ENCODE data around the gene ICE2. TPM values are rescaled to one million over a fixed set of nuclear protein-coding genes. Genes with fewer than 3 reads are reported as not detected.

ICE2 gene
- total RNA-seq, 4 donors from 2014 or later, result 5.8 to 19.0 (median 14.3) TPM

DNA sequence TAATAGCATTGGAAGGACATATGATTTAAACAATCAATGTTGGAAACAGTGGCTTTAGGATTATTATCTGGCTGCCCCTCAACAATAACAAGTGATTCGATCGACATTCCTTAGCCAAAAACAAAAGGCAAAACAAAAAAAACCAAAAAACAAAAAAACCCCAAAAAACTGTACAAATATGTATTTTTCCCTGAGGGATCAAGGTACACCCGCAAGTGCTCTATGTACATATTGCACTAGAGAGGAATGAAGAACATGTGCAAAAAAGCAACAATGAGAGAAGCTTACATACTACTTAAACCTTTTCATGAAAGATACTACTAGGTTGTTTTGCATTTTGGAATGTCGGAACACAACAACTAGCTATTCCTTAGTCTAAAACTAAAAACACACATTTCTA, 14.2 kb upstream of the ICE2 start:
- Histone ChIP-seq H3K36me3 (peaks cover 0 to 35% of the 10 kb centered on the region in 2 donors), H3K9me3 (no peaks in the 10 kb centered on the region), H3K4me1 (no peaks in the 10 kb centered on the region), H3K4me3 (no peak overlapping the region), H3K27me3 (no peaks in the 10 kb centered on the region), H3K27ac (no peak overlapping the region)
- in situ Hi-C loops (cut with MboI; ENCODE audit: low sequenced_read_pairs in 4 of 4), result loop anchor here in 1 of 4 donors (25.0 kb wide), 1 partner anchor 1344 kb away; no protein-coding TSS in a partner anchor
- no peak for TF ChIP-seq POLR2A (IDR thresholded peaks at IDR 0.05)
- TF ChIP-seq, protein P1, sequence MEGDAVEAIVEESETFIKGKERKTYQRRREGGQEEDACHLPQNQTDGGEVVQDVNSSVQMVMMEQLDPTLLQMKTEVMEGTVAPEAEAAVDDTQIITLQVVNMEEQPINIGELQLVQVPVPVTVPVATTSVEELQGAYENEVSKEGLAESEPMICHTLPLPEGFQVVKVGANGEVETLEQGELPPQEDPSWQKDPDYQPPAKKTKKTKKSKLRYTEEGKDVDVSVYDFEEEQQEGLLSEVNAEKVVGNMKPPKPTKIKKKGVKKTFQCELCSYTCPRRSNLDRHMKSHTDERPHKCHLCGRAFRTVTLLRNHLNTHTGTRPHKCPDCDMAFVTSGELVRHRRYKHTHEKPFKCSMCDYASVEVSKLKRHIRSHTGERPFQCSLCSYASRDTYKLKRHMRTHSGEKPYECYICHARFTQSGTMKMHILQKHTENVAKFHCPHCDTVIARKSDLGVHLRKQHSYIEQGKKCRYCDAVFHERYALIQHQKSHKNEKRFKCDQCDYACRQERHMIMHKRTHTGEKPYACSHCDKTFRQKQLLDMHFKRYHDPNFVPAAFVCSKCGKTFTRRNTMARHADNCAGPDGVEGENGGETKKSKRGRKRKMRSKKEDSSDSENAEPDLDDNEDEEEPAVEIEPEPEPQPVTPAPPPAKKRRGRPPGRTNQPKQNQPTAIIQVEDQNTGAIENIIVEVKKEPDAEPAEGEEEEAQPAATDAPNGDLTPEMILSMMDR (IDR thresholded peaks at IDR 0.05 in 4 of 5, conservative IDR thresholded peaks at IDR 0.05 in 1 of 5), result no peak
- DNase-seq, result no peak
- ATAC-seq, result no peak
- intact Hi-C loops (cut with DNase I; ENCODE audit: low total_unique reads), result no loop called here

DNA sequence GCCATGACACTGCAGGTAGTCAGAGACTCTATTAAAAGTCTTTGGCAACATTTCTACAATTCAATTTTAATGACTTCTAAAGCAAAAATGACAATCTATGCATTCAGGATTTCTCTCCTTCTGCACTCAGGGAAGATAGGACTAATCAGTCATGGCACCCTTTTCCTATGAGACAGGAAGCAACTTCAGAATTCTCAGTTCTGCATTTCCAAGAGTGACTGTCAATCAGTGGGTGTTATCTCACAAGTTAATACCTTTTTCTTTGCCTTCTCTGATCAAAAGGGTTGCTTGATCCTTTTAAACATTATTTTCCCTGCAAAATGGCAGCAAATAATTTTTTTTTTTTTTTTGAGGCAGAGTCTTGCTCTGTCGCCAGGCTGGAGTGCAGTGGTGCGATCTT, 7.8 kb upstream of the ICE2 start:
- ATAC-seq, result no peak
- in situ Hi-C loops (cut with MboI; ENCODE audit: low sequenced_read_pairs in 4 of 4), result loop anchor here in 1 of 4 donors (25.0 kb wide), 1 partner anchor 1351 kb away; no protein-coding TSS in a partner anchor
- intact Hi-C loops (cut with DNase I; ENCODE audit: low total_unique reads), result no loop called here
- Histone ChIP-seq H3K36me3 (no peaks in the 10 kb centered on the region), H3K27me3 (no peaks in the 10 kb centered on the region), H3K9me3 (no peaks in the 10 kb centered on the region), H3K27ac (no peak overlapping the region), H3K4me3 (no peak overlapping the region), H3K4me1 (no peaks in the 10 kb centered on the region)
- DNase-seq, result no peak
- TF ChIP-seq POLR2A (IDR thresholded peaks at IDR 0.05), result no peak
- TF ChIP-seq, protein P1 (IDR thresholded peaks at IDR 0.05 in 4 of 5, conservative IDR thresholded peaks at IDR 0.05 in 1 of 5), result no peak

DNA sequence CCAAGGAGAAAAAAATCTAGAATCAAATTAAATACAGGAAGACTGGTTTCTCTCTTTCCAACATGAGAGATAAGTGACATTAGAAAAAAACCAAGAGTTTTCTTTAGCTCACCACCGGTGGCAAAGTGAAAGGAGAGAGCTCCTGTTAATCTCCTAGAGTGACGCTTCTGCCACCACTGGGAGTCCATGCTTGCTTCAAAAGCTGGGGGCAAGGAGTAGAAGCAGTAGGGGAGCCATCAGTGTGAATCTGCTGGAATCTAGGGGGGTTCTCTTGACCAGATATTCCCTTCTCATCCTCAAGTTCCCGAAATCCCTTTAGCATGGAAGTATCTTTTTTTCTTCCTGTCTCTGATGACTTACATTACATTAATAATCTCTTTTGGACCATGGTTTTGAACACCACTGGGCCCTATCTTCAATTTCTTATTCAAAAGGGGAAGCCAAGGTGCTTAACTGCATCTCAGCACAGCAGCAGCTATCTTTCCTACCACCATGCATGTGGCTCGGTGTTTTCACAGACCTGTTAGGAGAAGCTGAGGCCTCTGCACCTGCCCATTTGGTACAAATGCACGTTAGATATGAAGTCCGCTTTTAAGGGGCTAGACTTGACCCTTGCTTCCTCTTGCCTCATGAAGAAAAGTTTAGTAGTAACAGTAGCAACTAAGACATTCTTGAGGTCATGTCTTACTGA, 6.6 kb upstream of the ICE2 start:
- no peak for ATAC-seq
- intact Hi-C loops (cut with DNase I; ENCODE audit: low total_unique reads), result no loop called here
- no peaks in the 10 kb centered on the region for H3K36me3 ChIP-seq
- TF ChIP-seq, protein P1 (IDR thresholded peaks at IDR 0.05 in 4 of 5, conservative IDR thresholded peaks at IDR 0.05 in 1 of 5), result no peak
- H3K4me1 ChIP-seq, result no peaks in the 10 kb centered on the region
- H3K27me3 ChIP-seq, result no peaks in the 10 kb centered on the region
- DNase-seq, result no peak
- H3K27ac ChIP-seq, result no peak overlapping the region
- no peaks in the 10 kb centered on the region for H3K9me3 ChIP-seq
- no peak overlapping the region for H3K4me3 ChIP-seq
- in situ Hi-C loops (cut with MboI; ENCODE audit: low sequenced_read_pairs in 4 of 4), result loop anchor here in 1 of 4 donors (25.0 kb wide), 1 partner anchor 1352 kb away; no protein-coding TSS in a partner anchor

DNA sequence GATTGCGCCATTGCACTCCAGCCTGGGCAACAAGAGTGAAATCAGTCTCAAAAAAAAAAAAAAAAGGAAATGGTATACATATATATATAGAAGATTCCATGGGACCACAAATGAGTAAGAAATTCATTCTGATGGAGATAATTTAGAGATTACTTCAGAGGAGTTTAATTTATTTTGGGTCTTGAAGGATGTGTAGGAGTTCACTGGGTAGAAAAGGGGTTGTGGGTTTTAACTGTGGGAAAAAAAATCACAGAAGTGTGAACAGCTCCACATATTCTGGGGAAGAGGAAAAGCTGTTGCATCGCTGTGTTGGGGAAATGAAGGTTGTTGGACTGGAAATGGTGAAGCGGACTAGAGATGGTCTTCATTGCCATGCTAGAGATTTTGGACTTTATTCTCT, 4.1 kb upstream of the ICE2 start:
- no peak overlapping the region for H3K27ac ChIP-seq
- intact Hi-C loops (cut with DNase I; ENCODE audit: low total_unique reads), result no loop called here

More for the DNA sequence above, 4.1 kb upstream of the ICE2 start:
- in situ Hi-C loops (cut with MboI; ENCODE audit: low sequenced_read_pairs in 4 of 4), result loop anchor here in 1 of 4 donors (25.0 kb wide), 1 partner anchor 1354 kb away; no protein-coding TSS in a partner anchor
- no peak for ATAC-seq
- no peak for TF ChIP-seq POLR2A (IDR thresholded peaks at IDR 0.05)
- TF ChIP-seq, protein P1 (IDR thresholded peaks at IDR 0.05 in 4 of 5, conservative IDR thresholded peaks at IDR 0.05 in 1 of 5), result no peak
- Histone ChIP-seq H3K36me3 (no peaks in the 10 kb centered on the region), H3K4me1 (peaks cover 5 to 9% of the 10 kb centered on the region in 2 donors), H3K9me3 (no peaks in the 10 kb centered on the region), H3K27me3 (no peaks in the 10 kb centered on the region), H3K4me3 (no peak overlapping the region)
- no peak for DNase-seq
